HG03139 (cell line): ENCODE data around the gene CLSTN2.
"Not testable (repeated sequence)": the region's sequence is repeated elsewhere in the genome, so short reads cannot be mapped to it uniquely, and the experiment has no call there.

Source experiments
- ATAC-seq: cut with Tn5 transposase; IDR thresholded peaks from one replicate; pipeline ENCODE4 v1.9.1; 2021; ENCODE audit not compliant: unreplicated experiment

Gene CLSTN2

GRCh38 chr3:140399871-140400270 lies 464.9 kb downstream of the CLSTN2 start:
- ATAC-seq, result no peak

DNA sequence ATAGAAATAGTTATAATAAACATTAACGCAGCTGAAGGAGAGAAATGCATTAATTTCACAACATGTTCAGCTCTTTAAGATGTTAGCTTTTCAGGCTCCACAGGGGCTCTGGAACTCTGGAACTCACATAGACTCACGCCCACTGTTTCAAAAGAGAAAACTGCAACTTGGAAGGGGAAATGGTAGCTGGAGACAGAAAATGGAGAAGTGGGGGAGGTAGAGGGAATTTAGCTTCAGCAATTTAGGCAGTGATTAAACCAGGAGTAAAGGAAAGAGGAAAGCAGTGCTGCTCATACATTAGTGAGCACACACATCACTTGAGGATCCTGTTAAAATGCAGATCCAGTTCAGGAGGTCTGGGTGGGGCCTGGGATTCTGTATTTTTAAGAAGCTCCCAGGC lies 468.1 kb downstream of the CLSTN2 start:
- no peak for ATAC-seq

DNA sequence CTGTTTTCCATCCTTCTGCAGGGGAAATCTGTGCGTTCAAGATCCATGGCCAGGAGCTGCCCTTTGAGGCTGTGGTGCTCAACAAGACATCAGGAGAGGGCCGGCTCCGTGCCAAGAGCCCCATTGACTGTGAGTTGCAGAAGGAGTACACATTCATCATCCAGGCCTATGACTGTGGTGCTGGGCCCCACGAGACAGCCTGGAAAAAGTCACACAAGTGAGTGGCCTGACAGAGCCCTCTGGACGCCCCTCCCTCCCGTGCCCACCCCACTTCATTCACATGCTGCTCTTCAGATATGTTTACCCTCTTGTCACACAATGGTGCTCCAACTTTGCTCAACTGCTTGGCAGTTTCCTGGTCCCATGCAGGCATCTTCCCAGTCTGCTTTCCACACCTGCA lies 468.6 kb downstream of the CLSTN2 start:
- no peak for ATAC-seq

DNA sequence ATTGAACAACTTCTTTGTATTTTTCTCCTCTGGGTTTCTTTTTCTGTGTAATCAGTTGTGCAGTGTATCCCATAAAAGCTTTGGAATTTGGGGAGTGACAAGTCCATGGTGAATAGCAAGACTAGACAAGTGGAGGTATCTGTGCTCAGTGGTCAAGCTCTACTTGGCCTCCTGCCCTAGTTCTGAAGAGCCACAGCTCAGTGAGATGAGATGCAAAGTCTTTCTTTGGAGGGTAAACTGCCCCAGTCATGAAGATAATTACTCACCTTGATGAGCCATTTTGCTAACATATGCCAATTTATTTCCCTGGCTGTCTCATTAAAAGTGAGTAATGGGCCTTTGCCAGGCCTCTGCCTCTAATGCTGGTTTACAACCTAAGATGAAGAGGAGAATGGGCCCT lies 471.7 kb downstream of the CLSTN2 start:
- no peak for ATAC-seq

- ATAC-seq, result no peak
These were observed 473.3 kb downstream of the CLSTN2 start for GRCh38 chr3:140408252-140408651.

DNA sequence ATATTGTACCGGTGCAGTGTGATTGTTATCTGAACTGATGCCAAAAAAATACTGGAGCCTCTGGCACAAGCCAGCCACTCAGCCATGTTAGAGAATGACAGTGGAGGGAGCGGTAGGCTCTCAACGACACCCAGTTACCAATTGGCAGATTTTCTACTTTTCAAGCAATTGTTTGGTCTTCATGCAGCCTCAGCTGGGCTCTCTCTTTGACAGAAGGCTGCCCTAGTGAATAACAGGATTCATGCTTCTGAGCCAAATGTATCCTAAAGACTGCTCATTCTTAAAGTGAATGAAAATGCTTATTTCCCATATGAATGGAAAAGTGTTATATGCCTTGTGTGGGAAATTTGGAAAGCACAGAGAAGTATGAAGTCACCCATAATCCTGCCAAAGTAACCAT lies 481.7 kb downstream of the CLSTN2 start:
- ATAC-seq, result no peak

DNA sequence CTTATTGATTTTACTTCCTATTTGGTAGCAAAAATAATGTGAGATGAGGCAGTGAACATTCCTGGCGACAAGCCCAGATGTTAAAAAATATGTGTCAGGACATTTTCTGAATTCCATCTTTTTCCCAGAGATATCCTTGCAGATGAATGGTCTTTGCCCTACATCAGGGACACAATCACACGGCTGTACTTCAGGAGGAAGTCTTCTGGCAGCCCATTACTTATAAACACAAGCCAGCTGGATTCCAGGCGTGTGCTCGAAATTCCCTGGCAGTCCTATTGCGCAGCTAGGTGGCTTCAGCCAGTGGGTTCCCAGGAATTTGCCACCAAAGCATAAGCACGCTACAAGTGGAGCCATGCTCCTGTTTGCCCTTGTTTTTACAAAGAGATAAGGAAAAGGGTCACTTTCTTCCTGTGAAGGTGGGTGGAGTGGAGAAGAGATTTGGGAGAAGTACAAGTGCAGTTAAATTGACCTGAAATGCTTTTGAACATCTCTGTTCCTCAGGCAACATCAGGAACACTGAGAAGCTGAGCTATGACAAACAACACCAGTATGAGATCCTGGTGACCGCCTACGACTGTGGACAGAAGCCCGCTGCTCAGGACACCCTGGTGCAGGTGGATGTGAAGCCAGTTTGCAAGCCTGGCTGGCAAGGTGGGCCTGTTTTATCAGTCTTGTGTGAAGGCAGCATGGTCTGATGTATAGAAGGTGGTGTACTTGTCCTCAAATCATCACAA lies 485.8 kb downstream of the CLSTN2 start:
- no peak for ATAC-seq

DNA sequence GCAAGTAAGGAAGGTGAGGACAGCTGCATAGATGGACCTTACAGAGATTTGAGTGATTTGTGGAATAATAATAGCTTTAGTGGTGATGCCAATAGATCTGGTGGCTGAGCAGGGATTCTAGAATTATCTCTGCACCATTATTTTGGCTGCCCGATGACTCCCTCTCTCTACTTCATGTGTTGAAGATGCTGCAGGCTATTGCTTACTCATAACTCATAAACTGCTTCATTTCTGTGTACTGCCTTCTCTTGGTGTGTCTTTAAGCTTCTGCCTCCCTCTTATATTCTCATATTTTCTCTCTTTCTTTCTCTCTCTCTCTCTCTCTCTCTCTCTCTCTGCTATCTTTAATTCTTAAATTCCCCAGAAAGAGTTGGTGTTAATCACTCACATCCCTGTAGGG lies 486.9 kb downstream of the CLSTN2 start:
- no peak for ATAC-seq

- ATAC-seq, result no peak
These were observed 488.2 kb downstream of the CLSTN2 start for GRCh38 chr3:140423146-140423545.

GRCh38 chr3:140423574-140423973 lies 488.6 kb downstream of the CLSTN2 start:
- not testable (repeated sequence) for ATAC-seq

- no peak for ATAC-seq
These were observed 489.2 kb downstream of the CLSTN2 start for GRCh38 chr3:140424211-140424610.

DNA sequence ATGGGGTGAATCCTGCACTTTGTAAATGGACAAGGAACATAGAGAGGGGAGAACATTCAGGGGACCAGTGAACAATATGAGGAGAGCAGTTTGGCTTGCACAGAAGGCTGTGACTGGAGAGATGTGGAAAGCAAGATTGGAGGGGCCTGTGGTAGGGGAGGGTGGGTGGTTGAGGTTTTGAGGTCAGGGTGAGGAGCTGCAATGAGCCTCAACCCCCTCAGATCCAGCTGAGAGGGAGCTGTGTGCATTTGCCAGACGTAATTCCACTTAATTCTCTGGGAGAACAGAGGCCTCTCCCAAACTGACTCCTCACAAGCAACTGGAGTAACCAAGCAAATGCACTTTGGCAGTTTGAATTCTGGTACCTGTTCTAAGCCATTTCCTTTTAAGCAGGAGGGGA lies 489.7 kb downstream of the CLSTN2 start:
- ATAC-seq, result no peak

GRCh38 chr3:140427786-140428185 lies 492.8 kb downstream of the CLSTN2 start:
- ATAC-seq, result no peak

DNA sequence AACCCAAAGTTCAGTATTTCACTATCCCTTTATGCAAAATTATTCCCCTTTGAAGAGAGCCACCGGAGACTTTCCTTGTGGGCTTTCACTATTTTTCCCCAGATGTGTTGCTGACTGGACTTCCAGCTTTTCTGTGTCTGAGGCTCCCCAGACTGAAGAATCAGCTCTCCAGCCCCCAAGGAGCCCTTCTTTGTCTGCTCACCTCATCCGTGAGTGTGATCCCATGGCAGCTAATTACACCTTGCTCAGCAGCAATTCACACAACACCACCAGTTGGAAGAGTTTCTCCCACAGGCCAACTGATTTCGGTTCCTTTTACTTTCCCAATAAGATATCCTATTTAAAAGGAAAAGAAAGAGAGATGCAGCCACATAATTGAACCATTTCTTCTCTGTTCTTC lies 493.4 kb downstream of the CLSTN2 start:
- no peak for ATAC-seq

GRCh38 chr3:140429791-140430190 lies 494.8 kb downstream of the CLSTN2 start:
- no peak for ATAC-seq

- no peak for ATAC-seq
These were observed 495.5 kb downstream of the CLSTN2 start for GRCh38 chr3:140430494-140430893.

DNA sequence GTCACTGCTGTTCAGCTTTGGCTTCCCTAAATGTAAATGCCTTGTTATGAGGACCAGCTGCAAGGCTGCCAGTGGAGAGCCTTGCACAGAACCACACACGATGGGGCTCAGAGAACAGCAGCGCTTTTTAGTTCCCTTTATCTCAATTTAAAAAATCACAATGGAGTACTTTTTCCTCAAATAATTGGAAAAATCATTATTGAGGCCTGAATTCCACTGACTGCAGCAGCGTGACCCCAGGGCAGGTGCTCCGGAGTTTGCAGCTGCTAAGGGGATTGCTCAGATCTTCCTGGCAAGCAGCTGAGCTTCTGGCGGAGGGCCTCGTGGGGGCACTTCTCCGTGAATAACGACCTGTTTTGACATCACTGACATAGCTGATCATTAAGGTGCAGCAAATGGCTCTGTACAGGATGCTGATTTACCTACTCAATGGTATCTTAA lies 497.3 kb downstream of the CLSTN2 start:
- no peak for ATAC-seq

DNA sequence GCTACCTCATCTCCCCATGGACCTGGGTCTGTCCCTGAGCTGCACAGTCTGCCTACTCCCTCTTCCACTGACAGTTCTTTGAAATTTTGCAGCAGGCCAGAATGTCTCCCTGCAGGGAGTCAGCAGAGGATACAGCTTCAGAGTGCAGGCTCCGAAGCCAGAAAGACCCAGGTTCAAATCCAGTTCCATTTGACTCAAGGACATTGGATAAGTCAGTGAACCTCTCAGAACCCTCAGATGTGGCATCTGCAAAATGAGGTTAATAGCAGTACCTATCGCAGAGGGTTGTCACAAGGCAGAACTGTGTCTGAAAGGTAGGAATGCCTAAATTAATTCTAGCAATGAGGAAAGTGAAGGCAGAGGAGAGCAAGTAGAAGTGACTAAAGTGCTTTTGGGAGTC lies 498.4 kb downstream of the CLSTN2 start:
- ATAC-seq, result no peak

DNA sequence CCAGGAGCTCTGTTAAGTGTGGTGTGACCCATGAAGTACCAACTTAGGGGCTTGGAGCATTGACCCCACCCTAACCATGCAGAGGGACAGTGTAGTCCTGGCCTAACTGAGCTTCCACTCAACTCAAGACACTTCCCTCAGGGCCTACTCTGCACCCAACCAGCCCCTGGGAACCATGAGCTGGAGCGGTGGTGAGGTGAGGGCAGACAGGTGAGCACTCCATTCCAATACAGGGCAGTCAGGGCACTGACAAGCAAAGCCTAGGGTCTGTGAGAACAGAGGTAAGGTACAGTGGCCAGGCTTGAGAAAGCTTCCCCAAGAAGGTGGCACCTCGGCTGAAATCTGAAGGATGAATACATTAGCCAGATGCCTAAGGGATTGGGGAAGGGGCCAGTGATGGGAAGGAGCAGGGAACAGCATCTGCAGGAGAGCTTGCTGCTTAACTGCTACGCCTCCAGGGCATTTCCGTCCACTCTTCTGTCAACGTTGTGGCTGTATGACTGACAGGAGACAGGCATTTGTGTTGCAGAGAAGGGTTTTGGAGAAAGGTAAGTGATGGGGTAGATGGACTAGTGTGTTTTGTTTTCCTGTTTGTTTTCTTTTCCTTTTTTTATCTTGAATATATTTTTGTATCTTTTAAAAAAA lies 499.4 kb downstream of the CLSTN2 start:
- ATAC-seq, result no peak

GRCh38 chr3:140436421-140436820 lies 501.4 kb downstream of the CLSTN2 start:
- ATAC-seq, result no peak

- ATAC-seq, result no peak
These were observed 503.9 kb downstream of the CLSTN2 start for GRCh38 chr3:140438736-140439470.

DNA sequence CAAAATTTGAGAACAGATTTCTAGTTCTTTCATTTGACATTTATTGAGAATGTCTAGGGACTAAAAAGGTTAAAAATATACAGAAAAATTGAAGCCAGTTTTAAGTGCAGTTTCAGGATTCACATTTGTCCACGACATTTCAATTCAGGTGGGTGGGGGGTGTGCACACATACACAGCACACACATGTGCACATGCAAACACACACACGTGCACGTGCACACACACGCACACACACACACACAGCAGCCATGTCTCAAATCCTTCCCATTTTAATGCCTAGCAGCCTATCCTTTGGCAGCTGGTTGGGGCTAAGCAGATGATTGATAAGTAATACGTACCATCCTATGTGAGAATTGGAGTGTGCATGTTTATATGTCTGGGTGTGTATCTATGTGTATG lies 504.5 kb downstream of the CLSTN2 start:
- ATAC-seq, result no peak
